Loucy (cell line): Measurements from ENCODE around the gene BANK1.

Experiments used
- H2AFZ ChIP-seq: fragments of 200-600 bp; sonication (generic); 2 replicates; pipeline ENCODE4 v1.6.0; 2016; ENCODE audit warnings: antibody characterized with exemption, mild to moderate bottlenecking, low read length, moderate library complexity
- H3F3A ChIP-seq: fragments of 200-600 bp; 2 replicates; pipeline ENCODE4 v1.6.0; 2016; ENCODE audit warnings: antibody characterized with exemption, low read depth, mild to moderate bottlenecking
- H3K27me3 ChIP-seq: fragments of 200-600 bp; sonication (generic); 2 replicates; pipeline ENCODE4 v1.6.1; 2014; ENCODE audit warnings: low read length, mild to moderate bottlenecking; ENCODE audit not compliant: insufficient read depth, poor library complexity, severe bottlenecking
- H3K36me3 ChIP-seq: fragments of 200-600 bp; sonication (generic); 2 replicates; pipeline ENCODE4 v1.6.1; 2016; ENCODE audit warnings: low read length; ENCODE audit not compliant: insufficient read depth
- H3K4me1 ChIP-seq: fragments of 200-600 bp; sonication (generic); 2 replicates; pipeline ENCODE4 v1.5.1; 2014; ENCODE audit warnings: low read length, mild to moderate bottlenecking; ENCODE audit not compliant: insufficient read depth, poor library complexity, severe bottlenecking
- H3K4me2 ChIP-seq: fragments of 200-600 bp; sonication (generic); 2 replicates; pipeline ENCODE4 v1.6.0; 2014; ENCODE audit warnings: antibody characterized with exemption, low read length, low read depth, mild to moderate bottlenecking; ENCODE audit not compliant: poor library complexity, severe bottlenecking
- H3K4me3 ChIP-seq: fragments of 200-600 bp; sonication (generic); 2 replicates; pipeline ENCODE4 v1.5.1; 2014; ENCODE audit warnings: low read length, mild to moderate bottlenecking, mixed read lengths; ENCODE audit not compliant: poor library complexity, severe bottlenecking
- H3K79me2 ChIP-seq: fragments of 200-600 bp; sonication (generic); 2 replicates; pipeline ENCODE4 v1.6.1; 2014; ENCODE audit warnings: low read length; ENCODE audit not compliant: insufficient read depth
- H3K9ac ChIP-seq: fragments of 200-600 bp; sonication (generic); 2 replicates; pipeline ENCODE4 v1.6.0; 2014; ENCODE audit warnings: mild to moderate bottlenecking, low read depth, low read length, moderate library complexity; ENCODE audit not compliant: poor library complexity, severe bottlenecking
- H3K9me2 ChIP-seq: fragments of 200-600 bp; sonication (generic); replicated peaks from 2 replicates; pipeline ENCODE4 v1.6.1; 2016; ENCODE audit warnings: low read depth, low read length, mixed read lengths
- H3K9me3 ChIP-seq: fragments of 200-600 bp; sonication (generic); 2 replicates; pipeline ENCODE4 v1.6.1; 2014; ENCODE audit warnings: mild to moderate bottlenecking, antibody characterized with exemption, low read length, low read depth; ENCODE audit not compliant: insufficient read depth
- H4K20me1 ChIP-seq: fragments of 200-600 bp; sonication (generic); 2 replicates; pipeline ENCODE4 v1.6.0; 2014; ENCODE audit warnings: antibody characterized with exemption, low read length, mild to moderate bottlenecking; ENCODE audit not compliant: insufficient read depth, poor library complexity, severe bottlenecking
- CTCF ChIP-seq: fragments of 200-600 bp; sonication (generic); conservative IDR thresholded peaks from 2 replicates; pipeline ENCODE4 v1.5.1; 2014; ENCODE audit warnings: mild to moderate bottlenecking, antibody characterized with exemption, low read length
- EZH2phosphoT487 ChIP-seq: fragments of 200-600 bp; IDR thresholded peaks from 2 replicates; pipeline ENCODE4 v1.6.1; 2018; ENCODE audit warnings: antibody characterized with exemption, mild to moderate bottlenecking, moderate library complexity, borderline replicate concordance

BANK1 gene

DNA sequence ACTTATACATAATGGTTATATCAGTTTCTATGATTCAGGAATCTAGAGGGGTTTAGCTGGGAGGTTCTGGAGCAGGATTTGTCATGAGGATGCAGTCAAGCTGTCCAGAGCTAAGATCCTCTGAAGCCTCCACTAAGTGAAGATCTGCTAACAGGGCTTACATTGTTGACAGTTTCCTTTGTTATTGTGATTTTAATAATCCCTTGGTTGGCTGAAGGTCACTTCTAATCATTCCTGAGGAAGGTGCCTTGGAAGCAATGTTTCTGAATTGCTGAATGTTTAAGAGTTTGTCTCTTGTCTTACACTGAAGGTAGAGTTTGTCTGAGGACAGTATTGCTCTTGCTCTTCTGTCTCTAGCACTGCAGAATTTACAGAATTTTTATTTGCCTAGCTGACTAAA, 41.3 kb downstream of the BANK1 start:
- Histone ChIP-seq H3K4me1 (no peaks in the 10 kb centered on the region), H3K9me3 (no peaks in the 10 kb centered on the region), H3F3A (no peaks in the 10 kb centered on the region), H3K27me3 (no peaks in the 10 kb centered on the region), H3K79me2 (no peaks in the 10 kb centered on the region), H3K36me3 (no peaks in the 10 kb centered on the region), H3K4me3 (no peak overlapping the region), H4K20me1 (no peaks in the 10 kb centered on the region), H3K4me2 (no peak overlapping the region), H2AFZ (no peak overlapping the region), H3K9ac (no peak overlapping the region), H3K9me2 (no peaks in the 10 kb centered on the region)
- no peak for TF ChIP-seq EZH2phosphoT487
- no peak for TF ChIP-seq CTCF

GRCh38 chr4:101833480-101833879, 43.0 kb downstream of the BANK1 start:
- no peaks in the 10 kb centered on the region for H3K36me3 ChIP-seq
- no peaks in the 10 kb centered on the region for H3K9me3 ChIP-seq
- H3K9me2 ChIP-seq = no peaks in the 10 kb centered on the region
- no peak overlapping the region for H3K4me3 ChIP-seq
- H3K79me2 ChIP-seq = no peaks in the 10 kb centered on the region
- H2AFZ ChIP-seq = no peak overlapping the region
- no peak for TF ChIP-seq CTCF
- no peak for TF ChIP-seq EZH2phosphoT487
- no peaks in the 10 kb centered on the region for H4K20me1 ChIP-seq
- H3K9ac ChIP-seq = no peak overlapping the region
- no peaks in the 10 kb centered on the region for H3K27me3 ChIP-seq
- H3K4me2 ChIP-seq = no peak overlapping the region
- no peaks in the 10 kb centered on the region for H3K4me1 ChIP-seq
- no peaks in the 10 kb centered on the region for H3F3A ChIP-seq

DNA sequence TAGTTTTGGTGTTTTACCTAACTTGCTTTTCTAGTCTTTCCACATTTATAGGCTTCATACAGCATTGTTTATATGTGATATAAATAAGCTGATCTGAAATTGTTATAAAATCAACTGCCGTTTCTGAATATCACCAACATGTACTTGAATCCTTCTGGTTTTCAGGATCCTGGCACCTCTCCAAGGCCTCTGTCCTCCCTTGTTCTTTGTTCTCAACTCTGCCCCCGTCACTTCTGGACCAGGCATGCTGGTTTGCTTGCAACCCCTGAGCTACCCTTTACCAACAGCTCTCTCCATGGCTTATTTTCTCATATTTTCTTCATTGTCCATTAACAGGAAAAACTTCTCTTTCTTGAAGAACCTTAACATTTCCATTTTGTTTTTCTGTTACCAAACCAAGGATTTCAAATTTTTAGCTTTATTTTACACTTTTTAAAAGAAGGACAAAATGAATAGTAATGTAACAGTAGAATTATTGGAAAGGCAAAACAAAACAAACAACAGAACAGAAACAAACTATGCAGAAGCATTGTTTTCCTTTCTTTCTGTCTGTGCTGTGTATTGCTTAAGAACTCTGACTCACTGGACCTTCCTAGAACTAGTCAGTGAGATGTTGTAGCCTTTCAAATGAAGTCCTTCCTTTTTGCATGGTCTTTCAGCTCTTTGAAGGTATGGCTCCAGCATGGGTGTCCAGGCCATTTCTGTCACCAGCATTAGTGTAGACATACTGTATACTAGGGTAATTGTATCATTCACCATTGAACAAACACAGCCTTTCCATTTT, 44.8 kb downstream of the BANK1 start:
- Histone ChIP-seq H3K9me2 (no peaks in the 10 kb centered on the region), H3K4me1 (no peaks in the 10 kb centered on the region), H4K20me1 (no peaks in the 10 kb centered on the region), H3K36me3 (no peaks in the 10 kb centered on the region), H3K27me3 (no peaks in the 10 kb centered on the region), H3K9me3 (no peaks in the 10 kb centered on the region), H3K4me3 (no peak overlapping the region), H2AFZ (no peak overlapping the region), H3K79me2 (no peaks in the 10 kb centered on the region), H3K4me2 (no peak overlapping the region), H3K9ac (no peak overlapping the region), H3F3A (no peaks in the 10 kb centered on the region)
- TF ChIP-seq EZH2phosphoT487 (no peak), CTCF (no peak)
